DMS153 treated with DMSO at 0.1 percent for 48 hours (cell line): ENCODE data around the gene CTU2.

Source experiments
- DNase-seq: peaks from one replicate; lab custom pipeline; 2025; ENCODE audit not compliant: unreplicated experiment; lab: John Stamatoyannopoulos, UW

Gene CTU2

GRCh38 chr16:88759976-88760350 is 53.7 kb downstream of the CTU2 start:
- DNase-seq = no peak

GRCh38 chr16:88760424-88761142 is 54.3 kb downstream of the CTU2 start:
- no peak for DNase-seq

GRCh38 chr16:88761143-88761534 is 54.8 kb downstream of the CTU2 start:
- DNase-seq = no peak

- DNase-seq = no peak
Observed at GRCh38 chr16:88761830-88762229, 55.5 kb downstream of the CTU2 start.

- DNase-seq = no peak
Observed at GRCh38 chr16:88762258-88762870, 56.1 kb downstream of the CTU2 start.

- no peak for DNase-seq
Observed at GRCh38 chr16:88762941-88763340, 56.6 kb downstream of the CTU2 start.

GRCh38 chr16:88763502-88764053 is 57.3 kb downstream of the CTU2 start:
- DNase-seq = no peak

GRCh38 chr16:88764080-88764479 is 57.8 kb downstream of the CTU2 start:
- DNase-seq = no peak

- DNase-seq = no peak
Observed at GRCh38 chr16:88764913-88765349, 58.6 kb downstream of the CTU2 start.
